ENCODE measurements around the gene EIF4G1. TPM values are rescaled to one million over a fixed set of nuclear protein-coding genes. Genes with fewer than 3 reads are reported as not detected.

EIF4G1 gene
- total RNA-seq, 1 experiment from 2014 or later = 439 TPM

- Histone ChIP-seq H3K27me3 (0 out of 2 replicates have a peak, but pooled peaks cover 2% of the 10 kb centered on the region), H3K36me3 (peaks cover 97% of the 10 kb centered on the region), H3K9me3 (no peaks in the 10 kb centered on the region), H3K4me3 (no peak overlapping the region)
- DNase-seq = no peak
Measured at GRCh38 chr3:184323696-184324095, 9.3 kb downstream of the EIF4G1 start.

- Histone ChIP-seq H3K27me3 (no peaks in the 10 kb centered on the region), H3K9me3 (no peaks in the 10 kb centered on the region), H3K36me3 (peaks cover 100% of the 10 kb centered on the region), H3K4me3 (no peak overlapping the region)
- DNase-seq = no peak
Measured at GRCh38 chr3:184325269-184325668, 10.9 kb downstream of the EIF4G1 start.

GRCh38 chr3:184325715-184326369 lies 11.4 kb downstream of the EIF4G1 start:
- H3K27me3 ChIP-seq = no peaks in the 10 kb centered on the region

GRCh38 chr3:184327171-184327570 lies 12.8 kb downstream of the EIF4G1 start:
- H3K4me3 ChIP-seq = no peak overlapping the region
- no peaks in the 10 kb centered on the region for H3K27me3 ChIP-seq
- H3K36me3 ChIP-seq = peaks cover 100% of the 10 kb centered on the region
- H3K9me3 ChIP-seq = no peaks in the 10 kb centered on the region
- DNase-seq = no peak

More at GRCh38 chr3:184325715-184326369, 11.4 kb downstream of the EIF4G1 start:
- no peak for DNase-seq
- H3K36me3 ChIP-seq = peaks cover 100% of the 10 kb centered on the region
- H3K4me3 ChIP-seq = no peak overlapping the region
- no peaks in the 10 kb centered on the region for H3K9me3 ChIP-seq

- no peaks in the 10 kb centered on the region for H3K9me3 ChIP-seq
- DNase-seq = no peak
- no peaks in the 10 kb centered on the region for H3K27me3 ChIP-seq
- peaks cover 100% of the 10 kb centered on the region for H3K36me3 ChIP-seq
- no peak overlapping the region for H3K4me3 ChIP-seq
Measured at GRCh38 chr3:184328516-184328915, 14.1 kb downstream of the EIF4G1 start.

GRCh38 chr3:184332370-184333090 lies 18.1 kb downstream of the EIF4G1 start:
- DNase-seq = peak; percentile 72
- Histone ChIP-seq H3K4me3 (no peak overlapping the region), H3K36me3 (peaks cover 90% of the 10 kb centered on the region), H3K9me3 (no peaks in the 10 kb centered on the region), H3K27me3 (no peaks in the 10 kb centered on the region)

GRCh38 chr3:184333190-184333589 lies 18.8 kb downstream of the EIF4G1 start:
- Histone ChIP-seq H3K36me3 (peaks cover 84% of the 10 kb centered on the region), H3K4me3 (no peak overlapping the region), H3K9me3 (no peaks in the 10 kb centered on the region), H3K27me3 (no peaks in the 10 kb centered on the region)
- DNase-seq = no peak

GRCh38 chr3:184333700-184334099 lies 19.3 kb downstream of the EIF4G1 start:
- no peak for DNase-seq
- peaks cover 79% of the 10 kb centered on the region for H3K36me3 ChIP-seq

GRCh38 chr3:184334470-184335158 lies 20.2 kb downstream of the EIF4G1 start:
- DNase-seq = peak; percentile 59
- Histone ChIP-seq H3K9me3 (no peaks in the 10 kb centered on the region), H3K36me3 (peaks cover 73% of the 10 kb centered on the region), H3K4me3 (no peak overlapping the region), H3K27me3 (no peaks in the 10 kb centered on the region)

More at GRCh38 chr3:184333700-184334099, 19.3 kb downstream of the EIF4G1 start:
- H3K4me3 ChIP-seq = no peak overlapping the region
- H3K9me3 ChIP-seq = no peaks in the 10 kb centered on the region
- no peaks in the 10 kb centered on the region for H3K27me3 ChIP-seq

GRCh38 chr3:184335291-184335660 lies 20.9 kb downstream of the EIF4G1 start:
- H3K36me3 ChIP-seq = peaks cover 66% of the 10 kb centered on the region

GRCh38 chr3:184335661-184336546 lies 21.5 kb downstream of the EIF4G1 start:
- peaks cover 60% of the 10 kb centered on the region for H3K36me3 ChIP-seq

More at GRCh38 chr3:184335291-184335660, 20.9 kb downstream of the EIF4G1 start:
- Histone ChIP-seq H3K27me3 (no peaks in the 10 kb centered on the region), H3K9me3 (no peaks in the 10 kb centered on the region), H3K4me3 (peak overlapping the region; percentile 52)
- DNase-seq = no peak

GRCh38 chr3:184336547-184337398 lies 22.4 kb downstream of the EIF4G1 start:
- H3K27me3 ChIP-seq = no peaks in the 10 kb centered on the region
- DNase-seq = no peak
- no peaks in the 10 kb centered on the region for H3K9me3 ChIP-seq
- H3K36me3 ChIP-seq = peaks cover 51% of the 10 kb centered on the region
- peak overlapping the region; percentile 52 for H3K4me3 ChIP-seq

More at GRCh38 chr3:184335661-184336546, 21.5 kb downstream of the EIF4G1 start:
- peak; percentile 72 for DNase-seq
- Histone ChIP-seq H3K9me3 (no peaks in the 10 kb centered on the region), H3K4me3 (peak overlapping the region; percentile 52), H3K27me3 (no peaks in the 10 kb centered on the region)

- no peak for DNase-seq
Measured at GRCh38 chr3:184337399-184337714, 23.0 kb downstream of the EIF4G1 start, which contains the start of gene FAM131A. FAM131A (plus strand) TSS chr3:184337600; CDS start chr3:184337631, 31 bp downstream.

GRCh38 chr3:184337981-184338380 lies 23.6 kb downstream of the EIF4G1 start:
- Histone ChIP-seq H3K36me3 (peaks cover 48% of the 10 kb centered on the region), H3K4me3 (no peak overlapping the region), H3K9me3 (no peaks in the 10 kb centered on the region), H3K27me3 (no peaks in the 10 kb centered on the region)
- DNase-seq = no peak

More at GRCh38 chr3:184337399-184337714, 23.0 kb downstream of the EIF4G1 start, which contains the start of gene FAM131A:
- Histone ChIP-seq H3K9me3 (no peaks in the 10 kb centered on the region), H3K27me3 (no peaks in the 10 kb centered on the region), H3K4me3 (peak within 1 kb of the TSS; percentile 52), H3K36me3 (peaks cover 50% of the 10 kb centered on the region)

GRCh38 chr3:184338511-184338945 lies 24.1 kb downstream of the EIF4G1 start:
- peaks cover 42% of the 10 kb centered on the region for H3K36me3 ChIP-seq
- no peak overlapping the region for H3K4me3 ChIP-seq
- H3K9me3 ChIP-seq = no peaks in the 10 kb centered on the region
- no peaks in the 10 kb centered on the region for H3K27me3 ChIP-seq
- no peak for DNase-seq
